Measurements from ENCODE around the gene SNX24.
"Not testable (repeated sequence)": the region's sequence is repeated elsewhere in the genome, so short reads cannot be mapped to it uniquely, and the experiment has no call there.

Gene SNX24

GRCh38 chr5:122874179-122874875, 28.9 kb downstream of the SNX24 start:
- DNase-seq: no peak

DNA sequence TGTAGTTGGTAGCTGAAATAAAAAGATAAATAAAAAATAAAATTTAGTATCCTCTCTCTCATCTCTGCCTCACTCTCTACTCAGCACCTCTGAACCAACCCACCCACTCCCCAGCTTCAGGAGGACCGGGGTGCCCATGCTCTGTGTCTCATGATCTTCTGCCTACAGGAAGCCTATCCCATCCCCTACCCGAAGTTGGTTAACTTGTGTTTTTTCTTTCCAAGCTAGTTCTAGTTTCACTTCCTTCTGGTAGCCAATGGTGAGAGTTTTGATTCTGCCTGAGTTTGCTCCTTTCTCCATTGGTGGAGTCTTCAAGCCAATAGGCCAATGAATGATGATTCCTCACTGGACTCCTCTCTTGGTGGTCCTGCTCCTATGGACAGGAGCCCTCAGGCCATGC, 32.1 kb downstream of the SNX24 start:
- no peak for DNase-seq

DNA sequence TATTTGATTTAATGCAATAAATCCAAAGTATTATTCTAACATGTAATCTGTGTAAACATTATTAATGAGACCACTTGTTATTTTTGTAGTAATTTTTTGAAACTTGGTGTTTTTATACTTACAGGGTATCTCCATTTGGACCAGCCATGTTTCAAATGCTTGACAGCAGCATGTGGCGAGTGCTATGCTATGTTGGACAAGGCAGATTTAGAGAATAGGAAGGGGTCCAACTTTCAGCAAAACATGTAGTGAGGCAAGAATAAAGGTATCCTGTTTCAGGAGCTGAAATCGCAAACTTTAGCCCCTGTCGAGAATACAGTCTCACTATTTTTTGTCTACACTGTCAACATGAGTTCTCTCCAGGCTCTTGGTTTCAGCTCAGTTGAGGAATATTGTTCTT, 33.7 kb downstream of the SNX24 start:
- DNase-seq: no peak

DNA sequence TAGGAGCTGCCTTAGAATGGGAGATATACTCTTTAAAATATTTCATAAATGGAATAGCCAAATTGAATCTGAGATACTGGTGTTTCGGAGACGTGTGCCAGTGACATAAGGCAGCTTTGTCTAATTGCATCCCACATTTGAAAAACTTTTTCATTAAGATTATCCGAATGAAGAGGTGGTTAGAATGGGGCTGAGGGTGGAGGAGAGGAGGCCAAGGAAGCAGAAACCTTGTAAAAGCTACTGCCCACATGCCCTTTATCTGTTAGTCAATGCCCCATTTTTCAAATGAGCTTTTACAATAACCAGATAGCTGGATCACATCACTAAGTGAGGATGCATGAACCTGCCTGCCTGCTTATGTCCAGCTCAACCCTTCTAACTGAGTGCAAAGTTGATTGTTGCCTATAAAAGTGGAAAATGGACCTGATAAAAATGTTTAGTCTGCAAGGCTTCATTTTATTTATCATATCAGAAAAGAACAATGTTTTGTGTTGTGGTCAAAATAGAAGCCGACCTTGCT, 34.8 kb downstream of the SNX24 start:
- no peak for DNase-seq

GRCh38 chr5:122880749-122881148, 35.3 kb downstream of the SNX24 start:
- DNase-seq: no peak

- DNase-seq: no peak
These were observed 37.4 kb downstream of the SNX24 start for GRCh38 chr5:122882831-122883230.

DNA sequence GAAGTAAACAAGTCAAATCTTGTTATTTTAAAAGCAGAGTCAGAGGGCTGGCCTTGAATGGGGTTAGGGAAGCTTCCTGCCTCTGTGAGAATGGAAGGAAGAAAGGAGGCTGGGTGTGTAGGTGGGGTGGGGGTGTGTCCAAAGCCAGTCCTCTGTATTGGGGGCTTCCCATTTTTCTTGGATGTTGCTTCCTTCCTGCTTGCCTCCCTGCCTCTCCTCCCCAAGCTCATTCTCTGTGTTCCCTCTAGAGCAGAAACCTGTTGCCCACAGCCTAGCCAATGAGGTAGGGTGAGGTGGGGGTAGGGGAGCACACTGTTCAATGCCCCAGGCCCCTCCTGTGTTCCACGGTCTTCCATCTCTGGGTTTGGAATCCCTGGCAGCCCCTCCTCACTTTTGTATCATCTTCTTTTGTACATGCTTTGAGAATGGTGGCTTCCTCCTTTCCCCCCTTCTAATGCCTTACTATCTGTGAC, 39.7 kb downstream of the SNX24 start:
- DNase-seq: no peak

GRCh38 chr5:122885891-122886290, 40.5 kb downstream of the SNX24 start:
- no peak for DNase-seq

DNA sequence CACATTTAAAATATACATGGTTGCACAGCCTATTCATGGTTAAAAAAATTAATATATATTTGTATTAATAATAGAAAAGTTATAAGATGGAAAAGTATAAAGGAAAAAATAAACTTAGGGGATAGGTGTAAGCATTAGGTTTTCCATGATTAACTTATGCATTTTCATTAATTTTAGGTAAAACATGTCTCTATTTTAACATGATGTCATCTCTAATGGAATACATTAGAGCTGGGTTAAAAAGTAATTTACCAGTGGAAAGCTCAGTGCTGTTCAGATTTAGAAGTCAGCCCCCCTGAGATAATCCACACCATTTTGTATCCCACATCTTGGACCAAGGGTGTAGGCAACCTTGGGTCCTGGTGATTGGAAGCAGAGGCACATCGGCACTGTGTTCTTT, 49.7 kb downstream of the SNX24 start:
- no peak for DNase-seq

DNA sequence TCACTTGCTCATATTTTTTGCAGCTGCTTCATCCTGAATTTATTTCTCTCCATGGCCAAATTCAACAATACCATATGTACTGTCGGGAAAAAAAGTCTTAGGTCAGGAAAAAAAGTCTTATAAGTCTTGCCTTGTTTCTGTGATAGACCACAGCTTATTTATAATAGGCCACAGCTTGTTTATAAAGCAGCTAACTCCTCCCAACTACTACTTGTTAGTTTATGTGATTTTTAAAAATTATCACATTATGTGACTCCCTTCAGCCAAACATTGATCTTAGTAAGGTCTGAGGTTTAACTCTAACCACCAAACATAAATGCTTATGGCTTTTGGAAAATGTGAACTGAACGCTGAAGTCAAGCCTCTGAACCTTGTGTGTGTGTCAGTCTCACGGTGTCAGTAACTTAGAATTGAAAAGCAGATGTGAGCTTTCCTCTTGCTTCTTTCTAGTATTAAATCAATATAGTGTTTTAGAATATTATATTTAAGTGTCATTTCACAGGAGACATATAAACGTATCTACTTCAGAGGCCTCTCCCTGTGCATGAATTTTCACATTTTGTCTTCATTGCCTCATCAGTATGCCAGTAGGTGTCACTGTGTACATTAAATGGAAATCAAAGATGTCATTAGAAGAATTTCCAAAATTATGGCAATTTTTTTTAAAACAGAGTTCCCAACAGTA, 51.3 kb downstream of the SNX24 start:
- no peak for DNase-seq

DNA sequence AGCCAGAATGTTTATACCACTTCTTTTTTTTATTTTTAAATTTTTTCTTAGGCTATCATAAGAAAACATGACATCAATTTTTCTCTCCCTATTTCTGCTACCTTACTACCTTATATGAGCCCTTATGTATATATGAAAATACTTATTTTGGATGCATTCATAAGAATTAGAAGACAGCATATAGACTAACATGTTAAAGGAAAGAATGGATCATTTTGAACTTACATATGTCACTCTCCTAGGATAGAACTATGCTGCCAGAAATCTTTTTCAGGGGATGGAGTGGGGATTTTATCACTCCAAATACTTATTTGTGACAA, 51.8 kb downstream of the SNX24 start:
- no peak for DNase-seq

- DNase-seq: no peak
These were observed 55.9 kb downstream of the SNX24 start for GRCh38 chr5:122901346-122901745.

DNA sequence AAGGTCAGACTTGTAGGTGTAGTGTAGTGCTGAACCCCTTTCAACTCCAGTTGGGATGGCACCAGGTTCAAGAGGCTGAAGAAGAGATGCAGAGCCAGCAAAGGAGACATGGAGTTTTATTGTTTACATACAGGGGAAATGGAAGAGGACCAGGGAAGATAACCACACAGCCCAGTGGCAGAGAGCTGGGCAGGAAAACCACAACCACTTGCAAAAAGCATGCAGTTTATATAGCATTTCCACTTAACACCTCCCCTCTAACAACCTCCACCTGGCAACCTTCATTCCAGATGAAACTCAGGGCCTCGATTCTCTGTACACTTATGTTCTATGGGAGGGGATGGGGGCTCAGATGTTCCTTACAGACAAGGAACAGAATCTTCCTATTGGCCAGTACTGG, 56.9 kb downstream of the SNX24 start:
- DNase-seq: no peak

GRCh38 chr5:122906768-122907167, 61.4 kb downstream of the SNX24 start:
- no peak for DNase-seq

- DNase-seq: no peak
These were observed 61.9 kb downstream of the SNX24 start for GRCh38 chr5:122907276-122907675.

- DNase-seq: no peak
These were observed 62.7 kb downstream of the SNX24 start for GRCh38 chr5:122908108-122908507.

DNA sequence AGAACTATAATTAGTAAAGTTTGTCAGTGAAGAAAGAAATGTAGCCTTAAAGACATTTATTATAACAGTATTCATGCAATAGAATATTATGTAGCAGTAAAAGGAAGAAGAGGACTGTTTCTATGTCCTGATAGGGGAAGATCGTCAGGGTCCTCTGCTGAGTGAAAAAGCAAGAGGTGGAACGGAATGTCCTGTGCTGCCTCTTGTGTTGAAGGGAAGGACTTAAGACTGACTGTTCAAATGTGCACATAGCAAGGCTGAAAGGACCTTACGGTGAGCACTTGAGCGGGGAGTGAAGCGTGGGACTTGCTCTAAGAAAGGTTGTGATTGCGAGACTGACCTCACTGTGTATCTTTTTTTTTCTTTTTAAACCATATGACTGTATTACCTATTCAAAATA, 63.2 kb downstream of the SNX24 start:
- no peak for DNase-seq

DNA sequence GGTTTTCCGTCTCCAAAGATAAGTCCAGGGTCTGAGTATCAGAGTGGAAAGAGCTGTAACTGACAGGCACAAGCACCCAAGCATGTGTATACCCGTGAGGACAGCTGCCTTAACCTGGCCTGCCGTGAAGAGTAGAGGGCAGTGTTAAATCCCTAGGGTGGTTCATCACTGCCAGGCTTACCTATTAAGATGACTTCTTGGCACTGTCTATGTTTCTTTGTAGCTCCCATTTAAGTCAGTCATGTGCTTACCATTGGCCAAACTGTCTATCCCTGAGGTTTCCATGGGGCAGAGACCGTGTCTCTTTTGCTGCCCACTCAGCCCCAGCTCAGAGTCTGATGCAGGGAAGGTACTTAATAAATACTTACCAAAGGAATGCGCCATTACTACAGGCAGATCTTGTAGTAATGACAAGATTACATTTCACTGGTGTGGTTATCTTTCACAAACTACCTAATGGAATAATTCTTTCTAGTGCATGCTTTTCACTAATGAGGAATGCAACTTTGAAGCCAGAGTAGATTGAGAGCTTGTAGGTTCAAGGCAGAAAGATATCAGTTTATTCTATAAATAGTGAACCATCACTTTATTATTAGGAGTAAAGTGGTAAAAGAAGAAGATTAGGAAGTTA, 64.2 kb downstream of the SNX24 start:
- no peak for DNase-seq

- not testable (repeated sequence) for DNase-seq
These were observed 68.0 kb downstream of the SNX24 start for GRCh38 chr5:122913436-122913835.

GRCh38 chr5:122915717-122916461, 70.5 kb downstream of the SNX24 start:
- no peak for DNase-seq

DNA sequence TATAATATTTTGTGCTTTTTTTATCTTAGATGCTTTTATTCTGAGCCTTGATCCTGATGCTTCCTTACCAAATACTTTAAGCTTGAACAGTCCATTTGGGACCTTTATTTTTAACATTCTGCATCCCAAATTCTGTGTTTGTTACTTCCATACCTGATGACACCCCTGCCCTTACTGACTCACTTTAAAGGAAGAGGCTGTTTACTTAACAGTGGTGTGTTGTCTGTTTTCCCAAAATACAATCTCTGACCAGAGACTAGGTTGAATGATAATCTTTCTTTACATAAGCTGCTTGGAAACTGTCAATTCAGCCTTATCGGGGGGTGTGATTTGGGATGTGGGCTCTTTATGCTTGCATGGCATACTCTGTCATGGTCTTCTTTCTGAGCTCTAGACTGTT, 71.1 kb downstream of the SNX24 start:
- DNase-seq: no peak

DNA sequence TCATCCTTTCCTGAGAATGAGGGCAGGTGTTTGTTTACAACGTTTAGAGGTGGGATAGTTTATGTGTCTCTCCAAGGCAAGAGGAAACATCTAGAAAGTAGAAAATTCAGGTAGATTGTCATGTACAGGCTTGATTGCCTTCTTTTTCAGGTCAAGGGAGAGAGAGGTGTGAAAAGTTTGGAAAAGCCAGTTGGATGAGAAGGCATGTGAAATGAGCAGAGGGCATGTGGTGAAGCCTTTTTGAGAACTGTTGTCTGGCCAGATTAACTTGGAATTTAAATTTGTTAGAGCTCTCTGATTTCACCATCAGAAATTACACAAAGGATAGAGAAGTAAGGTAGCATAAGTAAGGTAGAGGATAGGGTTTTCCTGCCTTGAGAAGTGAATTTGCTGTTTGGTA, 74.6 kb downstream of the SNX24 start:
- DNase-seq: no peak

GRCh38 chr5:122921826-122922225, 76.4 kb downstream of the SNX24 start:
- DNase-seq: no peak
